Measurements from ENCODE around the gene SALL3.

The SALL3 gene

GRCh38 chr18:79008356-79008940 is 28.8 kb downstream of the SALL3 start:
- no peak for DNase-seq

GRCh38 chr18:79010802-79011201 is 31.2 kb downstream of the SALL3 start:
- DNase-seq = no peak

- no peak for DNase-seq
Observed at GRCh38 chr18:79011300-79011870, 31.8 kb downstream of the SALL3 start.

DNA sequence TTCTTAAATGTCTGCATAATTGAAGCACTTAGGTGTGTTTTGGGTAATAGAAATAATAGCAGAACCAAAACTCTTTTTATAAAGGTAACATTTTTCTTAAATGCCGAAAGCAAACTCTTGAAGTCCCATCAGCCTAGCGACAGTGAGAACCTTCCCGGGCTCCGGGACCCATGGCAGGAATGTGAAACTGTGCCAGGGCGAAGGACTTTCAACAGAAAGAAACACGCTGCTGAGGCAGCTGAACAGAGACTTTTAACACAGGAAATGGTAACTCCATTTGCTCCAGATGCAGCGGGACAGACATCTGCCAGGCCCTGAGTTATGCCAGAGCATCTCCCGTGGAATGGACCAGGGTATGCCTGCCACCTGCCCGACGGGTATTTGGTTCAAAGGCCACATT is 34.3 kb downstream of the SALL3 start:
- no peak for DNase-seq

DNA sequence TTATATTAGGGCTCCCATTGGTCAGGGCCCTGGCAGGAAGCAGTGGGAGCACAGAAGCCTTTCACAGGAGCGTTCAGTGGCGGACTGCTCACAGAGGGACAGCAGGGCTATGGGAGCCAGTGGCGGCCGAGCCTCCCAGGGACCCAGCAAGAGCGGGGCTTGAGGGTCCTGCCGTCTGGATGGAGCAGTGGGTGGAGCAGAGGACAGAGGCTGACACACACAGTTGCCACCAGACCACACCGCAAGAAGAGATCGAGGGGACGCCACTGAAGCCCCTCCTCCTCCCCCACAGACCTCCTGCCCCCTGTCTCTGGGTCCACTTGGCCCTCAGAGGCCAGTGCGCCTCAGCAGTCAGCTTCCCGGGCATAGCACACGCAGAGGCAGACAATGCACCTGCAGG is 39.3 kb downstream of the SALL3 start:
- DNase-seq = no peak

- no peak for DNase-seq
Observed at GRCh38 chr18:79019881-79020280, 40.3 kb downstream of the SALL3 start.

- DNase-seq = no peak
Observed at GRCh38 chr18:79022603-79023002, 43.0 kb downstream of the SALL3 start.

DNA sequence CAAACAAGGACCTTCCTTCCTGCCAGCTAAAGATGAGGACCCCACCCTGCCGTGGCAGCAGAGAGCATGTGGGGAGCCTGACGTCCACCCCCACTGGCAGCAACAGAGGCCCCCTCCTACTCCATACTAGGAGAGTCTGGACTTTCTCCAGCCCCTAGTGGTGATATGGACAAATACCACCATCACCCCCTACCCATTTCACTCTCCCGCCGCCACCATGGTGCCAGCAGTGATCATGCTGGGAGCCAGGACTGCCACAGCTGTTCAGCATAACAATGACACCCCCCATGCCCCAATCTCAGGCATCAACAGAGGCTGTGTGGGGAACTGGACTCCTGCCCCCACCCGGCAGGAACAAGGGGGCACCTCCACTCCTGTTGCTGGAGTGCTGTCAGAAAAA is 46.9 kb downstream of the SALL3 start:
- no peak for DNase-seq

DNA sequence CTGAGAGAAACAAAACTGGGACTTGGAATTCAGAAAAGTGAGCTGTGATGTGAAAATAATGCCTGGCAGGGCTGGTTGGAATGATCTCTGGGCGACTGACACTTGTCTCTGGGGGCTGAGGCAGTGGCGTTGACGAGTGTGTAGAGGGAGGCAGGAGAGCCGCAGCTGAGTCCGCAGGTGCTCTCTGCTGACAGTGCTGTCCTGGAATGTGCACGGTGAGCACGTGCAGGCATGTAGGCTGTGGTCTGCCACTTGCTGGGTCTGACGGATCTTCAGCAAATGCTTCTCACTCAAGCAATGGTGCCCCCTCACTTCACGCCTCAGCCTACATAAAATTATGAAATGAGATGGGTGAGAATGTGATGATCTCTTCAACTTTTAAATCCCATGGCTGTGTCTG is 51.1 kb downstream of the SALL3 start:
- DNase-seq = no peak

DNA sequence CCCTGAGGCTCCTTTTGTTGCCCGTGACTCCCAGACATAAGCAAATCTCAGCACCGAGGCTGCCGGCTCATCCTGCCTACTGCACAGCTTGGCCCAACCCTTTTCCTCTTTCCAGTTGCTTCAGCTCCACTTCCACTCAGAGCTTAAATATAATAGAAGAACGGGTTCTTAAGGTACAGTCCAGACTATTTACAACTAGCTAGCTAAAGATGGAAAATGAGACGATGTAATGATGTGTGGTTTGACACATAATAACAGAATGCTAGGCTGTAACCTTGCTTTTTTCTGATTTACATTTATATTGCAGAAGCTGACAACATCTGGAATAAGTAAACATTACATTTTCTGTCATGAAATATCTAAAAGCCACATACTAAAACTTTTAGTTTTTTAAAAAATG is 62.7 kb downstream of the SALL3 start:
- DNase-seq = no peak

- no peak for DNase-seq
Observed at GRCh38 chr18:79043288-79043687, 63.7 kb downstream of the SALL3 start.

DNA sequence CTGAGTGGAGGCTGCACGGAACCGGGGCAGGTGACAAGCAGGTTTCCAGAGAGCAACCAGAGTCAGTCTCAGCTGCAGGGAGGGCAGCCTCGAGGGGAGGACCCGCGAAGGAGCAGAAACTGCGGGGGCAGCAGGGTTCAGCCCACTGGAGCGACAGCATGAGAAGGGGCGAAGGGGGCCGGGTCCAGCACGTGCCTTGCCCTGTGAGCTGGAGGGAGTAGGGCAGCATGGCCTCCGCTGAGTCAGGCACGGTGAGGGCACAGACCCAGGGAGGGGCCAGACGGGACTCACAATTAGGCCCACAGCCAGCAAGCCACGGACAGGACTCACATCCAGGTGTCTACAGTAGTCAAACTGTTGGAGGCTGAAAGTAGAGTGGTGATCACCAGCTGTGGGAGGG is 66.9 kb downstream of the SALL3 start:
- DNase-seq = no peak

- no peak for DNase-seq
Observed at GRCh38 chr18:79047556-79048244, 68.1 kb downstream of the SALL3 start.

DNA sequence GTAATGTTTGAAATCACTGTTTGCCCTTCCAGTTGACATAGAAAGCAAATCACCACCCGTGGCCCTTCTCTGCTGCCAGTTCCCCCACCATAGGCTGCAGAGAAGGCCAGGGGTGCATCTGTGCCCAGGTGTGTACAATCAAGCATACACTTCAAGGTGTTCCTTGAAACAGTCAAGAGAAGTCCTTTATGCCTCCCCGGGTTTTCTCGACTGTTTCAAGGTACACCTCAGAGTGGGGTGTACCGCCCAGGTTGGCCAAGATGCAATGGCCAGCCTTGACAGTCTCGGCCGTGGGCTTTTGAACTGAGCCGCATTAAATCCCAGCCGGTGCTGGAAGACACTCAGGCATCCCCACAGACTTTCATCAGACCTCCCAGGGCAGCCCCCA is 68.6 kb downstream of the SALL3 start:
- no peak for DNase-seq

- DNase-seq = no peak
Observed at GRCh38 chr18:79049506-79049905, 69.9 kb downstream of the SALL3 start.
